H1 (cell line): Measurements from ENCODE around the gene TRIM31. TPM values are rescaled to one million over a fixed set of nuclear protein-coding genes. Genes with fewer than 3 reads are reported as not detected.
A peak's percentile ranks its signal among the peaks of the same experiment; 100 is the strongest.

Experiments
- BACH1 ChIP-seq: IDR thresholded peaks from 2 replicates; pipeline ENCODE4 v1.6.1; 2012; ENCODE audit warnings: low read length, improper control_type of control experiment
- CHD7 ChIP-seq: fragments of 300-600 bp; sonication (generic); IDR thresholded peaks from 2 replicates; pipeline ENCODE4 v1.7.1; 2012; ENCODE audit warnings: low read length, moderate library complexity, mild to moderate bottlenecking, inconsistent platforms; ENCODE audit not compliant: insufficient replicate concordance
- EP300 ChIP-seq, 2 experiments: IDR thresholded peaks; 1 replicate in 1 of 2; 2 replicates in 1 of 2; pipeline ENCODE4 v1.6.1; 2011 to 2012; ENCODE audit warnings: low read depth in 2 of 2, low read length in 2 of 2, mild to moderate bottlenecking in 2 of 2, borderline replicate concordance in 1 of 2, inconsistent platforms in 1 of 2, moderate library complexity in 1 of 2
- EZH2 ChIP-seq: fragments of 200-600 bp; sonication (generic); IDR thresholded peaks from 2 replicates; pipeline ENCODE4 v1.7.1; 2012; ENCODE audit warnings: low read depth, mild to moderate bottlenecking, moderate library complexity, low read length, inconsistent platforms; ENCODE audit not compliant: severe bottlenecking
- FOSL1 ChIP-seq: IDR thresholded peaks from 2 replicates; pipeline ENCODE4 v1.6.1; 2011; ENCODE audit warnings: mild to moderate bottlenecking, low read depth, low read length, moderate library complexity; ENCODE audit not compliant: insufficient read depth
- HDAC6 ChIP-seq: IDR thresholded peaks from one replicate; pipeline ENCODE4 v1.7.1; 2012; ENCODE audit warnings: low read depth, mild to moderate bottlenecking, inconsistent platforms, low read length, moderate library complexity
- JUND ChIP-seq: IDR thresholded peaks from 2 replicates; pipeline ENCODE4 v1.6.1; 2011; ENCODE audit warnings: mild to moderate bottlenecking, improper control_type of control experiment, low read length
- SAP30 ChIP-seq: fragments of 300-600 bp; sonication (generic); IDR thresholded peaks from 2 replicates; pipeline ENCODE4 v1.7.1; 2012; ENCODE audit warnings: low read length, moderate library complexity, mild to moderate bottlenecking, inconsistent platforms; ENCODE audit not compliant: insufficient read depth, insufficient replicate concordance
- TAF1 ChIP-seq: IDR thresholded peaks from 2 replicates; pipeline ENCODE4 v1.6.1; 2011; ENCODE audit warnings: mild to moderate bottlenecking, low read depth, low read length
- polyA plus RNA-seq, 7 experiments: library from polyadenylated mRNA; depleted of rRNA in 3 of 7; stranded (reverse) in 5 of 7; unstranded in 2 of 7; fragments of >200 nt in 5 of 7; fragments of 200-250 nt in 2 of 7; gene quantifications; 1 replicate in 5 of 7; 2 replicates in 1 of 7; 4 replicates in 1 of 7; pipeline versions ENCODE4 v1.2.1 to v1.2.3, GENCODE V29; 2011 to 2013; ENCODE audit warnings: missing spikeins in 2 of 7, mixed read lengths in 2 of 7
- total RNA-seq: library from RNA; stranded (reverse); fragmentation: NEBNext Ultra II Directional; extraction: Animal tissue kit (Norgen Biotek cat#: 25700); gene quantifications from 2 replicates; pipeline ENCODE4 v1.2.1, GENCODE V29; 2021

TRIM31 gene
- total and polyA plus RNA-seq, 2 of the 8 experiments (the other 6 are each of a cell fraction or from before 2014, with no cell fraction given): not detected

DNA sequence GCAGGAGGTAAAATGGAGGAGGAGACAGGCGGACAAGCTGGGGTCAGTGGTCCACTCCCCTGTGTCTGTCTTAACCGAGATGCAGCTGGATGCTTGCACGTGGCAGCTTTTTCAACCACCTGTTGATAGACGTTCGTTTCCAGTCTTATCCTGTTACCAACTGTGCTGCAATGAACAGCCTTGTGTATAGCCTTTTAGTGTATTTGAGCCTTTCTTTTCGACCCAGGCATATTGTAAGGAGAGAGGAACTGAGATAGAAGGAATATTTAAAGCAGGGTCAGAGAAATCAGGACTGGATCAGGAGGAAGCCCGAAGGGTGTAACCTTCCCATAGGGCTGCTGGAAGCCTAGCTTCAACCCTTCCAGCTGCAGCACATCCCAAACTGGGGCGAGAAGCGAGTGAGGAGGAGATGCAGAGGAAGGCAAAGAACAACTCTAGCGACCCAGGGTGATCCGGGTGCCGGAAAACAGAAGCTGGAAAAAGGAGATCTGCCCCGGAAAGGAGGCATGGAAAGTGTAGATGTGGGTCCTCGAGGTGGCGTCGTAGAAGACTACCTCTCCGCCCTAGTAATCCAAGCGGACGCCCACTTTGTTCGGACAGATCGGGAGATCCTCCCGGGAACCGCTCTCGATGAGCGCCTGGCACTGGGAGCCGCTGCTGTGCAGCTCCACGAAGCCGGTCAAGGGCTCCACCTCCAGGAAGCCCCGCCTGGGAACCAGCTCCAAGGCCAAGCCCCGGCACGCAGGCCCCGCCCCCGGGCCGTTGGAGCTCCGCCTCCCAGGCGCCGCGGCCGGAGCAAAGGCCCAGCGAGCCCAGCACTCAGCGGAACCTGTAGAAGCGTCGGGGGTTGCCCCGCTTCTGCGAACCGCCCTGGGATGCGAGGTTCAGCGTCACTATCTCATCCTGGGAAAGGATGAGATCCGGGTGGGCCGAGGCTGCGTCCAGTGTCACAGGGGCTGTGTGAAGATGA lies 11.2 kb downstream of the TRIM31 start (continued):
- no peak for TF ChIP-seq CHD7
- no peak for TF ChIP-seq HDAC6
- TF ChIP-seq EZH2: peak; percentile 34
- peak; percentile 61; the same call in 1 of the 2 replicates for TF ChIP-seq TAF1
- TF ChIP-seq BACH1: no peak
- TF ChIP-seq SAP30: no peak
- no peak for TF ChIP-seq FOSL1
- TF ChIP-seq JUND: no peak
- no peak for TF ChIP-seq EP300 (IDR thresholded peaks at IDR 0.05; ENCODE audit: borderline replicate concordance in 1 of 2, low read depth in 2 of 2, low read length in 2 of 2)
